Fibroblast of lung (primary cell): ENCODE results near the gene KLK3. TPM values are rescaled to one million over a fixed set of nuclear protein-coding genes. Genes with fewer than 3 reads are reported as not detected.

Experiments used
- DNase-seq, 2 donors: peaks; one replicate each; pipeline versions ENCODE4 v3.0.0 to v3.0.0-alpha.2; 2010; ENCODE audit warnings: low read depth in 2 of 2
- H2AFZ ChIP-seq: 2 replicates; pipeline ENCODE4 v1.5.1; 2012; ENCODE audit warnings: low read length, control low read depth, inconsistent platforms
- H3K27ac ChIP-seq: 2 replicates; pipeline ENCODE4 v1.5.1; 2011; ENCODE audit warnings: low read length, control low read depth; ENCODE audit not compliant: insufficient read depth
- H3K27me3 ChIP-seq: 2 replicates; pipeline ENCODE4 v1.5.1; 2011; ENCODE audit warnings: mild to moderate bottlenecking, low read length; ENCODE audit not compliant: control insufficient read depth, insufficient read depth
- H3K36me3 ChIP-seq: 2 replicates; pipeline ENCODE4 v1.5.1; 2011; ENCODE audit warnings: low read length; ENCODE audit not compliant: control insufficient read depth, insufficient read depth
- H3K4me1 ChIP-seq: 2 replicates; pipeline ENCODE4 v1.5.1; 2011; ENCODE audit warnings: low read length; ENCODE audit not compliant: control insufficient read depth, insufficient read depth; ENCODE audit errors: extremely low read depth
- H3K4me2 ChIP-seq: 2 replicates; pipeline ENCODE4 v1.5.1; 2011; ENCODE audit warnings: low read length, control low read depth; ENCODE audit not compliant: insufficient read depth; ENCODE audit errors: extremely low read depth
- H3K4me3 ChIP-seq, 4 experiments: fragments of 200-600 bp in 1 of 4; sonication (generic) in 1 of 4; replicated peaks in 1 of 4; 2 replicates each; pipeline ENCODE4 v1.5.1; 2011 to 2016; ENCODE audit warnings: low read length in 4 of 4, low read depth in 3 of 4, mild to moderate bottlenecking in 3 of 4, control low read depth in 2 of 4, inconsistent platforms in 1 of 4, mixed read lengths in 1 of 4; ENCODE audit not compliant: insufficient read depth in 1 of 4; ENCODE audit errors: control extremely low read depth in 1 of 4
- H3K79me2 ChIP-seq: 2 replicates; pipeline ENCODE4 v1.5.1; 2012; ENCODE audit warnings: mild to moderate bottlenecking, low read length, inconsistent platforms; ENCODE audit not compliant: control insufficient read depth, insufficient read depth
- H3K9ac ChIP-seq: 2 replicates; pipeline ENCODE4 v1.5.1; 2011; ENCODE audit warnings: mild to moderate bottlenecking, low read length, control low read depth; ENCODE audit not compliant: insufficient read depth
- H3K9me3 ChIP-seq: 2 replicates; pipeline ENCODE4 v1.5.1; 2012; ENCODE audit warnings: low read depth, low read length; ENCODE audit not compliant: control insufficient read depth, insufficient read depth
- H4K20me1 ChIP-seq: 2 replicates; pipeline ENCODE4 v1.5.1; 2011; ENCODE audit warnings: low read length; ENCODE audit not compliant: control insufficient read depth, insufficient read depth; ENCODE audit errors: extremely low read depth
- EZH2 ChIP-seq: IDR thresholded peaks from 2 replicates; pipeline ENCODE4 v1.5.1; 2012; ENCODE audit warnings: low read length, control low read depth, mild to moderate bottlenecking; ENCODE audit errors: missing control alignments
- polyA plus RNA-seq, 2 donors: library from polyadenylated mRNA; depleted of rRNA in 1 of 2; stranded (reverse) in 1 of 2; unstranded in 1 of 2; fragments of >200 nt; gene quantifications; 2 replicates each; pipeline ENCODE4 v1.2.1, GENCODE V29; 2011 to 2012; ENCODE audit warnings: missing spikeins in 1 of 2
- total RNA-seq: library from RNA; depleted of rRNA; stranded (reverse); fragments of >200 nt; gene quantifications from 2 replicates; pipeline ENCODE4 v1.2.1, GENCODE V29; 2014
- TF ChIP-seq, protein P1 (sequence below), 2 donors: IDR thresholded peaks in 1 of 2; conservative IDR thresholded peaks in 1 of 2; 1 replicate in 1 of 2; 2 replicates in 1 of 2; pipeline ENCODE4 v1.5.1; 2011 to 2012; ENCODE audit warnings: low read length in 2 of 2, control low read depth in 1 of 2, inconsistent platforms in 1 of 2, low read depth in 1 of 2, mild to moderate bottlenecking in 1 of 2

KLK3 gene
- total and polyA plus RNA-seq, 2 donors (not counting 1 experiment from before 2014, with no cell fraction given), result not detected

DNA sequence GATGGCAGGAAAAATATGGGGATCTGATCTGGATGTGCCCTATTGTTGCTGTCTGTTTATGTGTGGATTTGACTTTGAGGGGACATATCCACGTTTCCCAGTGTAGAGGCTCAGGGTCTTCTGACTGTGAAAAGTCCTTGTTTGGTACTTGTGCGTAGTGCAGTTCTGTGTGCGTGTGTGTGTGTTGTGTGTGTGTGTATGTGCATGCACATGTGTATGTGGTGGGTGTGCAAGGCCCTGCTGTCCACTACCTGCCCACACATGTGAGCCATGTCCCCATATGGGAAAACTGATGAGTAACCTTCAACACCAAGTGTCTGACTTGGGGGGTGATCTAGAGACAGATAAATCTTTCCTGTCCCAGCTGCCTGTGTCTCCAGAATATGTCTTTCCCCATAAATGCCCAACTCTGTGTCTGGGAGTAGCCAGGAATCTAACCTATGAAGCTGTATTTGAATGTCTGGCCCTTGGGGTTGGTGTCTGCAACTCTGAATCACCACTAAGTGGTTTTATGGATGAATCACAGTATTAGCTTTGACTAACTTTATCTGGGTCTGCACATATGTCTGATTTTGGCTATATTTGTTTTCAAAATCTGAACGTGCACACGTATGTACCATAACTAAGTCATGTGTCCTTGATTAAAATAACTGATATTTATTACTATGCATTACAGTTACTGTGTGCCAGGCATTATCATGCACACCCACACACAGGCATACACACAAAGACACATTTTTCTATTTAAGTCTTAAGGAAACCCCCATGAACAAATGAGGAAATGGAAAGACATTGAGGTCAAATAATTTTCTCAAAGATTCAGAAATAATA is 35.9 kb downstream of the KLK3 start:
- Histone ChIP-seq H4K20me1 (no peaks in the 10 kb centered on the region), H3K4me1 (no peaks in the 10 kb centered on the region), H3K9me3 (no peaks in the 10 kb centered on the region), H3K79me2 (no peaks in the 10 kb centered on the region), H3K9ac (no peak overlapping the region), H3K4me2 (no peak overlapping the region), H2AFZ (no peak overlapping the region), H3K27ac (no peak overlapping the region), H3K27me3 (no peaks in the 10 kb centered on the region), H3K4me3 (no peak overlapping the region), H3K36me3 (no peaks in the 10 kb centered on the region)
- peak in 1 of 2 donors; percentile 18 for DNase-seq
- TF ChIP-seq EZH2, result no peak
- TF ChIP-seq, protein P1, sequence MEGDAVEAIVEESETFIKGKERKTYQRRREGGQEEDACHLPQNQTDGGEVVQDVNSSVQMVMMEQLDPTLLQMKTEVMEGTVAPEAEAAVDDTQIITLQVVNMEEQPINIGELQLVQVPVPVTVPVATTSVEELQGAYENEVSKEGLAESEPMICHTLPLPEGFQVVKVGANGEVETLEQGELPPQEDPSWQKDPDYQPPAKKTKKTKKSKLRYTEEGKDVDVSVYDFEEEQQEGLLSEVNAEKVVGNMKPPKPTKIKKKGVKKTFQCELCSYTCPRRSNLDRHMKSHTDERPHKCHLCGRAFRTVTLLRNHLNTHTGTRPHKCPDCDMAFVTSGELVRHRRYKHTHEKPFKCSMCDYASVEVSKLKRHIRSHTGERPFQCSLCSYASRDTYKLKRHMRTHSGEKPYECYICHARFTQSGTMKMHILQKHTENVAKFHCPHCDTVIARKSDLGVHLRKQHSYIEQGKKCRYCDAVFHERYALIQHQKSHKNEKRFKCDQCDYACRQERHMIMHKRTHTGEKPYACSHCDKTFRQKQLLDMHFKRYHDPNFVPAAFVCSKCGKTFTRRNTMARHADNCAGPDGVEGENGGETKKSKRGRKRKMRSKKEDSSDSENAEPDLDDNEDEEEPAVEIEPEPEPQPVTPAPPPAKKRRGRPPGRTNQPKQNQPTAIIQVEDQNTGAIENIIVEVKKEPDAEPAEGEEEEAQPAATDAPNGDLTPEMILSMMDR (conservative IDR thresholded peaks at IDR 0.05 in 1 of 2, IDR thresholded peaks at IDR 0.05 in 1 of 2; ENCODE audit: low read depth in 1 of 2, low read length in 2 of 2), result no peak

DNA sequence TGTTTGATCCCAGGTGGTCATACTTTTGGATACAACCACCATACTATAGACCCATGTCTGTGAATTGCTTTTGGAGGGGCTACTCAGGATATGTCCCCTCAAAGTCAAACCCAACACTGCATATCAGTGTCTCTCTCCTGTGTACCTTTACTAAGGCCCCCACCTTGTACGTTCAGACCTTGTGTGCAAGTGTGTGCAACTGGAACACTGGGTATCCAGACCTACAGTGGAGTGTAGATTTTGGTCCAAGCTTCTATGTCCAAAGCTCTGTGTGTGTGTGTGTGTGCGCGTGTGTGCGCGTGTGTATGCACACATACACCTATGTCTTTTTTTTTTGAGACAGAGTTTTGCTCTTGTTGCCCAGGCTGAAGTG is 36.5 kb downstream of the KLK3 start:
- Histone ChIP-seq H3K4me2 (no peak overlapping the region), H3K4me3 (no peak overlapping the region), H2AFZ (no peak overlapping the region), H3K79me2 (no peaks in the 10 kb centered on the region), H3K27me3 (no peaks in the 10 kb centered on the region), H4K20me1 (no peaks in the 10 kb centered on the region), H3K36me3 (no peaks in the 10 kb centered on the region), H3K27ac (no peak overlapping the region), H3K9me3 (no peaks in the 10 kb centered on the region), H3K9ac (no peak overlapping the region), H3K4me1 (no peaks in the 10 kb centered on the region)
- DNase-seq, result no peak
- no peak for TF ChIP-seq EZH2
- TF ChIP-seq, protein P1 (conservative IDR thresholded peaks at IDR 0.05 in 1 of 2, IDR thresholded peaks at IDR 0.05 in 1 of 2; ENCODE audit: low read depth in 1 of 2, low read length in 2 of 2), result no peak

DNA sequence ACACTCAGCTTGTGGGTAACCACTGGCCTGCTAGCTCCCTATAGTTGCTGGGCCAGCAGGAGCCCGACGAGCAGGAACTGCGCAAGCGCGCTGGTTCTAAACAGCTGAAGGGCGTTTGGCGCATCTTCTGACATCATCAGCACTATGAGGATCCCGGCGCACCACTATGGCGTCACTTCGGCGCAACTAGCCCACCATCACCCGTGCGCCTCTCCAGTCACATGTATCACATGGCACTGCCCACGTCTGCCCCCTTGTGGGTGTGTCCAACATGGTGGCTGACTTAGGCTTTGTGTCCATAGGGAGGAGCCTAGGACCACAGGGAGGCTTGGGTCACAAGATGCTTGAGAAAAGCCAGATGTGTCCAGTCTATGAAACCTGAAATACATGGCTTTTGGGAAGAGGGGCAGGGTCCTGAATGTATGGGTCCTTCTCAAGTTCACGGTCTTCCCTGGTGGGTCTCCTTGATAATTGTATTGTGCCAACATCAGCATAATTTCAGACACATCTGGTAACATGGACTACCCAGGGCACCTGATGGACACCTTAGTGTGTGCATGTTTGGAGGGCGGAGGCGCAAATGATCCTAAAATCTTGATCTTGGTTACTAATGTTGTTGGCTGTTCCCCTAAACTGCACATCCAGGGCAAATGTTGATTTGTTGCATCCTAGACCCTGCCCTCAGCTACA is 38.5 kb downstream of the KLK3 start:
- H3K27me3 ChIP-seq, result no peaks in the 10 kb centered on the region

More for the DNA sequence above, 38.5 kb downstream of the KLK3 start:
- Histone ChIP-seq H3K9me3 (no peaks in the 10 kb centered on the region), H3K4me2 (no peak overlapping the region), H3K9ac (no peak overlapping the region), H3K36me3 (no peaks in the 10 kb centered on the region), H3K79me2 (no peaks in the 10 kb centered on the region), H4K20me1 (no peaks in the 10 kb centered on the region), H3K27ac (no peak overlapping the region), H3K4me1 (no peaks in the 10 kb centered on the region), H3K4me3 (no peak overlapping the region), H2AFZ (no peak overlapping the region)
- TF ChIP-seq EZH2, result no peak
- DNase-seq, result no peak
